Middle frontal gyrus (tissue), 1 donor: ENCODE measurements around the gene NUP42.
"Not testable (repeated sequence)": the region's sequence is repeated elsewhere in the genome, so short reads cannot be mapped to it uniquely, and the experiment has no call there.

ENCODE experiments used
- DNase-seq: peaks from one replicate; pipeline ENCODE4 v3.0.0-alpha.2; 2015; ENCODE audit warnings: low spot score; ENCODE audit errors: extremely low spot score

Gene NUP42, protein sequence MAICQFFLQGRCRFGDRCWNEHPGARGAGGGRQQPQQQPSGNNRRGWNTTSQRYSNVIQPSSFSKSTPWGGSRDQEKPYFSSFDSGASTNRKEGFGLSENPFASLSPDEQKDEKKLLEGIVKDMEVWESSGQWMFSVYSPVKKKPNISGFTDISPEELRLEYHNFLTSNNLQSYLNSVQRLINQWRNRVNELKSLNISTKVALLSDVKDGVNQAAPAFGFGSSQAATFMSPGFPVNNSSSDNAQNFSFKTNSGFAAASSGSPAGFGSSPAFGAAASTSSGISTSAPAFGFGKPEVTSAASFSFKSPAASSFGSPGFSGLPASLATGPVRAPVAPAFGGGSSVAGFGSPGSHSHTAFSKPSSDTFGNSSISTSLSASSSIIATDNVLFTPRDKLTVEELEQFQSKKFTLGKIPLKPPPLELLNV

DNA sequence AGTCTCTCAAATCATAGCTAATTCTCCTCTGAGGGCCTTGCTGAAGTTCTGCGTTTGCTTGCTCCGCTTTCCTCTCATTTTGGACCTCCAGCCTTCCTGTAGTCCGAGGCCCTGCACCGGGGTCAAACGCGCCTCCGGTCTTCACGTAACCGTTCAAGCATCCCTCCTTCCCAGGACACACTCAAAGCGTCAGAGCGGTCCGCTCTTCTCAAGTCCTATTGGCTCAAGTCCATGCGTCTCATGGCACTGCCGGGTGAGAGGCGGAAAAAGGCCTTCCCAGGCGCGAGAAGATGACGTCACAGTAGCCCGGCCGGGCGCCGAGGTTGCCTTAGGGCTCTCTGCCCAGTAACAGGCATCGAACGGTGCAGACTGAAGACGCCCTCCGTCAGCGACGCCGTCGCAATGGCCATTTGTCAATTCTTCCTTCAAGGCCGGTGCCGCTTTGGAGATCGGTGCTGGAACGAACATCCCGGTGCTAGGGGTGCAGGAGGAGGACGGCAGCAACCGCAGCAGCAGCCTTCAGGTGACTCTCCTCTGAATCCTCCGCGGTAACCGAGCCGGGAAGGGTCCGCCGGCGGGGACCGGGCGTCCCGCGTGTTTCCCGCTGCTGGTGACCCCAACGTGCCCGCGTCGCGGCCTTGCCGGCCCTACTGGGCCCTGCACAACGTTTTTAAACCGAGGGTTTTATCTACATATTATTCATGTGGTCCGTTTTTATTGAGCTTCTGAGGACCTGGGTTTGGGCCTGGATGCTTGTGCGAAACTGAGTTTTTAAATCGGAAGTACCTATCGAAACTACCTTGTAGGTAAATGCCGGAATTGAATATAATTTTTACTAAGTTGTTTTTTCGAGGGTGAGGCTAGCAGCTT, at the start of gene NUP42:
Gene NUP42, plus strand, starts transcription at position 365 of the 870 bp plus-strand sequence. Its CDS starts 38 bp downstream, at position 403.
- DNase-seq, result peak; percentile 90

DNA sequence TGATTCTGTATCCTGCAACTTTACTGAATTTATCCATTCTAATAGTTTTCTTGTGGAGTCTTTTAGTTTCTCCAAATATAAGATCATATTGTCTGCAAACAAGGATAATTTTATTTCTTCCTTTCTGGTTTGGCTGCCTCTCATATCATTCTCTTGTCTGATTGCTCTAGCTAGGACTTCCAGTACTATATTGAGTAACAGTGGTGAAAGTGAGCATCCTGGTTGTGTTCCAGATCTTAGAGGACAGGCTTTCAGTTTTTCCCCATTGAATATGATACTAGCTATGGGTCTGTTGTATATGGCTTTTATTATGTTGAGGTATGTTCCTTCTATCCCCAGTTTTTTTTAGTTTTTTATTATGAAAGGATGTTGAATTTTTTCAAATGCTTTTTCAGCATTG, 48.1 kb upstream of the NUP42 start:
- DNase-seq, result no peak

DNA sequence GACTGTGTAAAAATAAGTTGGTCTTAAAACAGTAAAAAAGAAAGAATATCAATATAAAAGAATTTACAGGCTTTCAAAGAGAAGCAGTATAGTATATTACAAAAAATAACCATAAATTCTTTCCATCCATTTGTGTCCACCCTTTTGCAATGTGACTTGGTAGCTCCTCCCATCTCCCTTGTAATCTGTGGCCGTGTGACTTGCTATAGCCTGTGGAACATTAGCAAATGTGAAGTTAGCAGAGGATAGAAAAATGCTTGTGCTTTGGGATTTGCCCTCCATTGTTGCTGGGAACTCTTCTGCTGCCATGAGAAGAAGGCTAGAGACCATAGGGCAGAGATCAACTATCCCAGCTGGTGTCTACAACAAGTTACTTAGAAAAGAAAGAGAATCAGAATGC, 46.1 kb upstream of the NUP42 start:
- DNase-seq, result no peak

DNA sequence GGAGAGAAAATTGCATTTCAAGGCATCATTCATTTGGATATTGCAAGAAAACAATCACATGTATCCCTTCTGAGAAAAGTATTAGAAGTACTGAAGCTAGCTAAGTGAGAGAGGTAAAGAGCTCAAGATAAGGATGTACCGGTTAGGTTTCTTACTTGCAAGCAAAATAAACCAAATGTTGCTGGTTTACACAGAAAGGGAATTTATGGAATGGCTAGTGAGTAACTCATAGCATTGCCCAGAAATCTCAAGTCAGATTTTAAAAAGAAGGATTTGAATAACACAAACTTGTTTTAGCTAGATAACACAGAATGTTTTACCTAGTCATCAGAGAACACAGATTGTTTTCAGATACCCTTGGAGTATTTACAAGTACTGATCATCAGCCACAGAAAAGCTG, 45.6 kb upstream of the NUP42 start:
- DNase-seq, result no peak

DNA sequence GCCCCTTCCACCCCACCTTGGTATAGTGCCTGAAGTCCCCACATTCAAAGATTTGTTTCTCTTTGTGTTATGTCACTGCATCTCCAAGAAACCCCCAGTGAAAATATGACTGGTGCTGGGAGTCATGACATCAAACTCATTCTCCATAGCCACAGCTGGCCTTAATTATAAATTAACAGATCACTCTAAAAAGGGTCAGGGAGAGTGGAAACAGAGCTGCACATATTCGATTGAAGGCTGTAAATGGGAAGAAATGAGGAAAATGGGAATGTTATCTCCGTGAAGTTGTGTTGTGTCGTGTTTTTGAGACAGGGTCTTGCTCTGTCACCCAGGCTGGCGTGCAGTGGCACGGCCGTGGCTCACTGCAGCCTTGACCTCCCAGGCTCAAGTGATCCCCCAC, 24.2 kb upstream of the NUP42 start:
- no peak for DNase-seq

DNA sequence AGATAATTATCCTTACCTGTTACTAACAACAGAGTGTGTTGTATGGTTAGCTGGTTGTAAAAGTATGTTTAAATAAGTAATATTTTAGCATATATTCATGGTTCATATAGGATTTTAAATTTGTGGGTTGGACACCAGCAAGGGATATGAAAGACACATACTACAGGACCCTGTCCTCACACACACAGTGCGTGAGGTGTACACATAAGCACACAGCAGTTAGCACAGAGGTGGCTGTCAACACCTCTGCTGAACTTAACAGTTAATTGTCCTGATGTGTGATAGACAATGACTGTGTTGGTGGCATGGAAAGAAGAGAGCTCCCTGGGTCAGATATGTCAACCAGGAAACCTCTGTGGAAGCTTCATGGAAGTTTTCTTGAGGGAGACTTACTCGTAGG, 23.3 kb upstream of the NUP42 start:
- DNase-seq, result no peak

DNA sequence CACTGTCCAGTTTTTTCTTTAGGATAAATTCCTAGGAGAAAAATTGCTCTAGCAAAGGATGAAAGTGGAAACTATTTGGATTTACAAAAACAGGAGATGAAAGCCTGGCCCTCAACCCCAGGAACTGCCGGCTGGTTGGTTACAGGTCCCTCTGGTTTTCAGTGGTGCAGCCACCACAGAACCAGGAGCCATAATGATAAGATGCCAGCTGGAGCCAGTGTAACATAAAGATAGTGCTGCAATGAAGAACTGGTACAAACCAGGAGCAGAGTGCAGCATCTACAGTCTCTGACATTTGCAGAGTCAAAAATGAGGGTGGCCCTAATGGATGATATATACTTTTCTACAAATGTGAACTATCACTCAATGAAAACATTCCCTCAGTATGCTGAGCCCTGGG, 20.4 kb upstream of the NUP42 start:
- DNase-seq, result no peak

DNA sequence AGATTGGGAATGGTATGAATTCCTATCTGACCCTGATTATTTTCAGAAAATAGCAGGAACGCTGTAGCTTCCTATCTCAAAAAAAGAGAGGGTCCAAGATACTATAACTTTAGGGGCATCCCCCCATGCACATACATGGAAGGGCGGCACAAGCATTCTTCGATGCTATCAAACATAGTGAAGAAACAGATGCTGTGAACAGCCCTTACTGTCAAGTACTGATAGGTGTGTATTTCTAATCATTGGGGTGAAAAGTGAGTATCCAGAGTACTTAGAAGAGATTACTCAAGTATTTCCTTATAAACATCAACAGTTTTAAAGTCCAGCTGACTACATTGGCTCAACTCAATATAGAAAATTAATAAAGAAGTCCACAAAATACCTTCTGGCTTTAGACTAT, 17.0 kb upstream of the NUP42 start:
- no peak for DNase-seq

DNA sequence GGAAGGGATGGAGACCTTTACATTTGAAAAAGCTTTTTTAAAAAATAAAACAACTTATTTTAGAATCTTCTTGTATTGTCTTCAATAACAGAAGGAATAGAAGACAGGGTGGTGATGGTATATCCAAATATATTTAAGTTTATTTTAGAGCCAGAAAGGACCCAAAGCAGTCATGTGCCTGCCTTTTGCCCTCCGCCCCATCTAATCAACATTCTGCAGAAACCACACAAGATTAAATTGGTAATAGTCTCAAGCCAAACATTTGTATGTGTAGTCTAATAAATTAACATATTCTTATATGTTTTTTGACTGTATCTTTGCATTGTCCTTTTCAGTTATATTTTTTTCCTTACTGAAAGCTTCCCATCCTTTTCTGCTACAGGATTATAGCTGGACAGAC, 16.5 kb upstream of the NUP42 start:
- DNase-seq, result no peak

DNA sequence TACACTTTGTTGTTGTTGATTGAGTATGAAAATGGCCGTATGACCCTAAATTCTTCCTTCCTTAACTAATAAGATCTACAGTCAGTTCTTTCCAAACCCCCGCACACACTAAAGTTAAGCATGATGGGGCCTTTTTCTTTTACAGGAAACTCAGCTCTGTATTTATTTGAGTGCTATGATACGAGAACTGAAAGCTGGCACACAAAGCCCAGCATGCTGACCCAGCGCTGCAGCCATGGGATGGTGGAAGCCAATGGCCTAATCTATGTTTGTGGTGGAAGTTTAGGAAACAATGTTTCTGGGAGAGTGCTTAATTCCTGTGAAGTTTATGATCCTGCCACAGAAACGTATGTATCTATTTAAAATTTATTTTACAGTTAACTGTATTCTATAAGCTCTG, 14.2 kb upstream of the NUP42 start:
- DNase-seq, result no peak

DNA sequence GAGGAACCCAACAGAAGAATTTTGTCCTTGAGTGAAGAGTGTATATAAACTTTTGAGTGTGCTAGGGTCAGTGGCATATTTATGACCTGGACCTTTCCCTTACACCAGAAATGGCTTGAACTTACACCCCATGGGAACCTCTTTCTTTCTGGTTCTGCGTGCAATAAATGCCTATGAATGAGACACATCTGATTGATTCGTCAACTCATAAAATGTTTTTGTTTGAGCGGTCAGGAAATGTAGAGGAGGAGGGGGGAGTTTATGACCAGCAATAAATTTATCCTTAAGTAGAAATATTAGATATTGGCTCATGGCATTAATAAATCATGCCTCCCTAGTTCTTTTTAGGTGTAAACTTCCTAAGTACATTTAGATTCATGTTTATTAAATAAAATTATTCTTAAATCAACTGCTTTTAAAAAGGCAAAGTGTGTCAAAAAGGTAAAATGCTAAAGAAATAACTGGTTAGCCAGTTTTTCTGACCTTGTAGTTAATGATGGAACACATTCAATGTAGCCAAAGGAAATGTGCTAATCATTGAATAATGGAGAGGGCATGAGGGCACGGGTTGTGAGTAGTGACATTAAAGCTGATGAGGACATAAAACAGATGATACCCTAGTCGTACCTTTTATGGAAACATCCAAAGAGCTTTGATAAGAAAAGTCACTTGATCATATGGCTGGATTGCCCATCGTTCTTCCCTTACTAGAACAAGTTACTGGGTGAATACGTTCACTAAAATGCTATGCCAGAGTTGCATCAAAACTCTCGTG, 13.6 kb upstream of the NUP42 start:
- no peak for DNase-seq

DNA sequence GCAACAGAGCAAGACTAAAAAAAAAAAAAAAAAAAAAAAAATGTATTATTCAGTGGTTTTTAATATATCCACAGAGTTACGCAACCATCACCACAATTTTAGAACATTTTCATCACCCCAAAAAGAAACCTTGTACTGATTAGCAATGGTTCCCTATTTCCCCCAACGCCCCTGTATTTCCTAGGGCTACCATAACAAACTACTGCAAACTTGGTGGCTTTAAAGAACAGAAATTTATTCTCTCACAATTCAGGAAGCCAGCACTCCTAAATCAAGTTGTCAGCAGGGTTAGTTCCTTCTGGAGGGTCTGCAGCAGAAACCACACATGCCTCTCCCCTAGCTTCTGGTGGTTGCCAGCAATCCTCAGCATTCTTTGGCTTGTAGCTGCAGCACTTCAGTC, 5.9 kb upstream of the NUP42 start:
- no peak for DNase-seq

DNA sequence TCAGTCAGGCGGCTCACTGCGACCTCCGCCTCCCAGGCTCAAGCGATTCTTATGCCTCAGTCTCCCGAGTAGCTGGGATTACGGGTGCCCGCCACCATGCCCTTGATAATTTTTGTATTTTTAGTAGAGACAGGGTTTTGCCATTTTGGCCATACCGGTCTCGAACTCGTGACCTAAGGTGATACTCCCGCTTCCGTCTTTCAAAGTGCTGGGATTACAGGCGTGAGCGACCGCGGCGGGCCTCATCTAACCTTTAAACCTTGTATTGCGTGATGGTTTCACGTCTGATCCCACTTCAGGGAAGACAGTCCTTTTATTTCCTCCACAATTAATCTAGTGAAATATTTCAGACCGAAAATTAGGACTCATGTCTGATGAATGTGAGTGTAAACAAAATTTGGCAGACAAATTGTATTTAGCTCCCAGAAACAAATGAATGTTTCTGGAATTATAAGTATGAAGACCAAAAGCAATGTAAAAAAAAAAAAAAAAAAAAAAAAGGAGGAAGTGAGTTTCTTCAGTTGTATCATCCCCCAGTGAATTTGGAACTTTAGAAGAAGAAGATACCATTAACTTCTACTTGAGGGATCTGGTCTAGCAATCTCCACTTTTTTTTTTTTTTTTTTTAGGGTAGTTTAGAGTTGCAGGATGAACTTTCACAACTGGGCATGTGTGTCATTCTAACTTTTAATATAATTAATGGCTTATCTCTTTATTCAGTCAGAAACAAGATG, 1.6 kb downstream of the NUP42 start:
- no peak for DNase-seq

DNA sequence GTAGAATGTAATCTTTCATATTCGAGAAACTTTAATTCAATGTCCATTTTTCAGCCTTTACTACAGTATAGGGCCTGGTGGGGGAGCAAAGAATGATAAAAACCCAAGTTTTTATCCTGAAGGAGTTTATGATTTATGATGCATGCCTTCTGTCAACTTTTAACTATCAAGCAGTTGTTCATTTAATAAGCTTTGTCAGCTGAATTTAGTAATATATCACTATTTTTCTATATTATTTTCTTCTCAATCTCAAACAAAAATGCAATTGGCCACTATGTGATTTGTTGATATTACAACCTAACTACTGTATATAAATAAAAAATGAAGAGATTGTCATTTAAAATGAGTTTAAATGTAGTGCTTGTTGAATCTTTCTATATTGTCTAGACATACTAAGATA, 2.4 kb downstream of the NUP42 start:
- DNase-seq, result no peak

DNA sequence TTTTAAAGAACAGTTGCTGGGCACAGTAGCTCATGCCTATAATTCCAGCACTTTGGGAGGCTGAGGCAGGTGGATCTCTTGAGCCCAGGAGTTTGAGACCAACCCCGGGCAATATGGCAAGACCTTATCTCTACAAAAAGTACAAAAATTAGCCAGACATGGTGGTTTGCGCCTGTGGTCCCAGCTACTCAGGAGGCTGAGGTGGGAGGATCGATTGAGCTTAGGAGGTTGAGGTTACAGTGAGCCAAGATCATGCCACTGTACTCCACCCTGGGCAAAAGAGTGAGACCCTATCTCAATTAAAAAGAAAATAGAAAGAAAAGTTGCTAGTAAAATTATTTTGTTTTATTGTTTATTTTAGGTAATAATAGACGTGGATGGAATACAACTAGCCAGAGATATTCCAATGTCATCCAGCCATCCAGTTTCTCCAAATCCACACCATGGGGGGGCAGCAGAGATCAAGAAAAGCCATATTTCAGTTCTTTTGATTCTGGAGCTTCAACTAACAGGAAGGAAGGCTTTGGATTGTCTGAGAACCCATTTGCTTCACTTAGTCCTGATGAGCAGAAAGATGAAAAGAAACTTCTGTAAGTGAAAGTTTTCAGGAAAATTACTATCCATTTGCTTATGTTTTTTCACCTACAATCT, 3.0 kb downstream of the NUP42 start:
- DNase-seq, result no peak

DNA sequence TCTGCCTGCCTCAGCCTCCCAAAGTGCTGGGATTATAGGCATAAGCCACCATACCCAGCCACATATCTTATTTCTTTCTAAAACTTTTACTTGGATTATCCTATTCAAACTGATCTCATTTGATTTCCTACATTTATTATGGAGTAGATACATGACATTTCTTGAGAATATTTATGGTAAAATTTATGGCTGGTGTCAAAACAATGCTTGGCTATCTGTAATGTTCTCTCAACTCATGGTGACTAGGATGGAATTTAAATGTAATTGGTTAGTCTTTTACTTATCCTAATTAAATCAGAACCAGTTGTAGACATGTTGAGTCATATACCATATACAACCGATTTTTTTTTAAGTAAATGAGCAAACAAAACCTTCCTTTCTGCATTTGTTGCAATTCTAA, 4.1 kb downstream of the NUP42 start:
- no peak for DNase-seq

DNA sequence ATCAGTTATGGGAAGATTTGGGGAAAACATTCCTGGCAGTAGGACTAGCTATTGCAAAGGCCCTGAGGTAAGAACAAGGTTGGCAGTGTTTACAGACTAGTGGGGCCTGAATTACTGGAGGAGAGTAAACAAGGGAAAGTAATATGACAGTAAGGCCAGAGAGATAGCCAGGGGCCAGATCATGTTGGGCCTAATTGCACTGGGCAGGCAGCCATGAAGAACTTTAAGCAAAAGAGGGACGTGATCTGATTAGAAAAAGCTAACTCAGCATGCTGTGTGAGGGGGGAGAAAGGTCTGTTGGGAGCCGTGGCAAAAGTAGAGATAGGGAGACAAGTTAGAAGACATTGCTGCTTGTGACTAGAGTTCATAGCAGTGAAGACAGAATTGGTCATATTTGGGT, 9.2 kb downstream of the NUP42 start:
- no peak for DNase-seq

DNA sequence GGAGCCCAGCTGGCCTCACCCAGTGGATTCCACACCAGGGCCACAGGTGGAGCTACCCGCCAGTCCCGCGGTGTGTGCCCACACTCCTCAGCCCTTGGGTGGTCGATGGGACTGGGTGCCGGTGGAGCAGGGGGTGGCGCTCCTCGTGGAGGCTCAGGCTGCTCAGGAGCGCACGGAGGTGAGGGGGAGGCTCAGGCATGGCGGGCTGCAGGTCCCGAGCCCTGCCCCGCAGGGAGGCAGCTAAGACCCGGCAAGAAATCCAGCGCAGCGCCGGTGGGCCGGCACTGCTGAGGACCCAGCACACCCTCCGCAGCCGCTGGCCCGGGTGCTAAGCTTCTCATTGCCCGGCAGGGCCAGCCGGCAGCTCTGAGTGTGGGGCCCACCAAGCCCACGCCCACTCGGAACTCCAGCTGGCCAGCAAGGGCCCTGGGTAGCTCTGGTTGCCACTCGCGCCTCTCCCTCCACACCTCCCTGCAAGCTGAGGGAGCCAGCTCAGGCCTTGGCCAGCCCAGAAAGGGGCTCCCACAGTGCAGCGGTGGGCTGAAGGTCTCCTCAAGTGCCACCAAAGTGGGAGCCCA, 11.9 kb downstream of the NUP42 start:
- not testable (repeated sequence) for DNase-seq

DNA sequence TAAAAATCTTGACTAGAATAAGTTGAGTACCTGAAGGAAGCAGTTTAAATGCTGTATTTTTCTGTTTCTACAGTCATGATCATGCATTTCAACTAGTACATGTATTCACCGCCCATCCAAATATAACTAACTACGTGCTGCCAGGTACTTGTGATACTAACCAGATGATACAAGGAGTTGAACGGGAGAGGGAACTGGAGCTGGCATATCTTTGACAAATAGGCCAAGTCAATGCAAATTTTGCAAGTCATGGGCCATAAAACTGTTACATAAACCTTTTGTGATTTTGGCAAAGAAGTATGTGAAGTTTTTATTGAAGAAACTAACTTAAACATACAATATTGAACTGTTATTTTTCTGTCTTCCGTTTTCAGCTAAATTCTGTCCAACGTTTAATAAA, 14.5 kb downstream of the NUP42 start:
- no peak for DNase-seq

DNA sequence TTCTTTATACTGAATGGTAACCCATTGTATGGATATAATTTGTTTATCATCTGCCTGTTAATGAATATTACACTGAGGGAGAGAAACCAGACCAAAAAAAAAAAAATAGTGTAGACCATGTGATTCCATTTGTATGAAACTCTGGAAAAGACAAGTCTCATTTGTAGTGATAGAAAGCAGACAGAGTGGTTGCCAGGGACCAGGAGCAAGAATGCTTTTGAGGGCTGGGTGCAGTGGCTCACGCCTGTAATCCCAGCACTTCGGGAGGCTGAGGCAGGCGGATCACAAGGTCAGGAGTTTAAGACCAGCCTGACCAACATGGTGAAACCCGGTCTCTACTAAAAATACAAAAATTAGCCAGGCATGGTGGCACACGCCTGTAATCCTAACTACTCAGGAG, 15.9 kb downstream of the NUP42 start:
- DNase-seq, result not testable (repeated sequence)
